Inflammatory macrophage treated with lipopolysaccharide for 4 hours (primary cell): Measurements from ENCODE around the gene CD300H.

ENCODE experiments used
- DNase-seq: peaks from one replicate; pipeline ENCODE4 v3.0.0-alpha.2; 2020

Gene CD300H

DNA sequence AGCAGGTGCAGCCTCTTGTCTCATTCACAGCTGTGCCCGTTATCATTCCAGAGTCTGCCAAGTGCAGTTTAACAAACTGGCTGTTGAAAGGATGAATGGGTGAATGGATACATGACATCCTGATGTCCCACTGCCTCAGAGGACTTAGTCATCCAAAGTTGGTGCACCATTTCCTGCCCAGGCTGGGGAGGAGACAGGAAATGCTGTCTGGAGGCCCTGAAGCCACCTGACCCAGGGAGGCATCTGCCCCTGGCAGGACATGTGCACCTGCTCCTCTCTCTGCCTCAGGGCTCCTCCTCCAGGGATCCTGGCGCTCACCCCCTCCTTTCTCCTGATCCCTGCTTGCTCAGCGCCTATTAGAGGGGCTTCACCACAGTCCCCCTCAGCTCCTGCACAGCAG, 19.6 kb downstream of the CD300H start:
- DNase-seq, result peak; percentile 40

DNA sequence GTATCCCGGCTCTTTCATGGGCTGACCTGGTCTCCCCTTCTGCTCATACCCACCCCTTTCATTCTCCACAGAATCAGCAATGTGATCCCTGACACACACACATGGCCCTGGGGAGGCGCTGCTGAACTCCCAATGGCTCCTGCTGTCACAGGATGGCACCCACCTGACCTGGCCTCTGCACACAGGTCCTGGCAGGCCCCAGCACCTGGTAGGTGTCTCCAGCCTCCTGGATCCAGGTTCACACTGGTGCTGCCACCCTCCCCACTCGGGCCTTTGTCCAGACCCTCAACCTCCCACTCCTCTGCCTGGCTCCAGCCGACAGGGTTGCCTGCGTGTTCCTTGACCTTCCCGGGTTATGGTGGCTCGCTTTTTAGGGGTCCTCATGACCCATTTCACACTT, 20.0 kb downstream of the CD300H start:
- DNase-seq, result no peak

DNA sequence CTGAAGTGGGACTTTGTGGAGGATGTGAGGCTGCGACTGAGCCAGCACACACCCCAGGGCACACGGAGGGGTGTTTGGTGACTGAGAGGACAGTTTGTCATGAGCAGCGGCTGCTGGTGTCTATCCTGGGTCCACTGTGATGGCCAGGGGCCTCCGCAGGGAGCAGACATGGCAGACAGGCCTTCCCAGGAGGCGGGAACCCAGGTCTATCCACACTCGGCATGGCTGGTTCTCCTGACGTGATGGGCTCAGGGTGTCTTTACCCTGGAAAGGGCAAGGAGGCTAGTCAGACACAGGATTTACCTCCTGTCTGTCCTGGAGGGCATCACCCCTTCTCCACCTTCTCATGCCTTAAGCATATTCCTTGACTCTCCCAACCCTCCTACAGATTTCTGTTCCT, 20.7 kb downstream of the CD300H start:
- DNase-seq, result no peak

DNA sequence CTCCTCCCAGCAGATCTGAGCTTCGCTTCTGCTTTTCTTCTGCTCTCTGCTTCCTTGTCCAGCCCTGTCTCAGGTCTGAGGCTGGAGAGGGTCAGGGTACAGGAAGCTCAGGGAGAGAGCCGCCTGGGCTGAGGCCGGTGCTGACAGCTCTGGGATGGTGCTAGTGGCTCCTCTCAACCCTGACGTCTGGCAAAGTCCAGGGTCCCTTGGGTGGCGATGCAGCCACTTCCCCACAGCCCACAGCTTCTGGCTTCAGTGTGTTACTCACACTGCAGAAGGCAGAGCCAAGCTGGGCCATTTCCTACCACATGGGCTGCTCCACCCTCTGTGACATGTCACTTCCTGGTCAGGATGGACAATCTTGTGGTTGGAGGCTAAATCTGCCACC, 21.5 kb downstream of the CD300H start, which contains the start of gene CD300C:
CD300C (minus strand) TSS at position 273 of the 388 bp plus-strand sequence. CDS start 333 bp downstream, outside the sequence.
- peak; percentile 95 for DNase-seq

DNA sequence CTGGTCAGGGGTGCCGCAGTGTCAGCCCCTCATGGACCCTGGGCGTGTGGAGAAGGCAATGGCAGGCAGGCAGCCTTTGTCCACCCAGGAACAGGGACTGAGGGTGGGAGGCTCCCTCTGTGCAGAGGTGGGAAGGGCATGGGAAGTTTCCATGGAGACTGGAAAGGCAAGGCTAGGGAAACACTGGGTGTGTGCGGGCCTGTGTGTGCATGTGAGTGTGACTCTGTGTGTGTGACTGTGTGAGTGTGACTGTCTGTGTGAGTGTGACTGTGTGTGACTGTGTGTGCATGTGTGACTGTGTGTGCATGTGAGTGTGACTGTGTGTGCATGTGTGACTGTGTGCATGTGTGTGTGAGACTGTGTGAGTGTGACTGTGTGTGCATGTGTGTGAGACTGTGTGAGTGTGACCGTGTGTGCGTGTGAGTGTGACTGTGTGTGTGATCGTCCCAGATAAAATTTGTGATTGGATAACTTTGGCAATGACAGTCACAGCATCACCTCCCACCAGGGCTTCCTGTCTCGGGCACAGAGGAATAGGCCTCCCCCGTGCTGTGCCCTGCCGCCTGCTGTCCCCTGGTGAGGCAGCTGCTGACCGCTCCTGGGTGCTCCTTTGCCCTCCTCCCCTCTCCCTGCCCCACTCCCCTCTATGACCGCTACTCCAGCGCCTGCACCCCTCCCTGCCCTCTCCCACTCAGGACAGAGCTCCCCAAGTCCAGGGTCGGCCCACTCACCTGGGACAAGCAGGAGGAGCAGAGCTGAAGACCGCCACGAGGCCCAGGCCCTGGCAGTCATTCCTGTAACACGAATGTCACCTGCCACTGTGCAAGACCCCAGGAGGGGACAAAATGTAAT, 22.1 kb downstream of the CD300H start:
- peak; percentile 45 for DNase-seq

DNA sequence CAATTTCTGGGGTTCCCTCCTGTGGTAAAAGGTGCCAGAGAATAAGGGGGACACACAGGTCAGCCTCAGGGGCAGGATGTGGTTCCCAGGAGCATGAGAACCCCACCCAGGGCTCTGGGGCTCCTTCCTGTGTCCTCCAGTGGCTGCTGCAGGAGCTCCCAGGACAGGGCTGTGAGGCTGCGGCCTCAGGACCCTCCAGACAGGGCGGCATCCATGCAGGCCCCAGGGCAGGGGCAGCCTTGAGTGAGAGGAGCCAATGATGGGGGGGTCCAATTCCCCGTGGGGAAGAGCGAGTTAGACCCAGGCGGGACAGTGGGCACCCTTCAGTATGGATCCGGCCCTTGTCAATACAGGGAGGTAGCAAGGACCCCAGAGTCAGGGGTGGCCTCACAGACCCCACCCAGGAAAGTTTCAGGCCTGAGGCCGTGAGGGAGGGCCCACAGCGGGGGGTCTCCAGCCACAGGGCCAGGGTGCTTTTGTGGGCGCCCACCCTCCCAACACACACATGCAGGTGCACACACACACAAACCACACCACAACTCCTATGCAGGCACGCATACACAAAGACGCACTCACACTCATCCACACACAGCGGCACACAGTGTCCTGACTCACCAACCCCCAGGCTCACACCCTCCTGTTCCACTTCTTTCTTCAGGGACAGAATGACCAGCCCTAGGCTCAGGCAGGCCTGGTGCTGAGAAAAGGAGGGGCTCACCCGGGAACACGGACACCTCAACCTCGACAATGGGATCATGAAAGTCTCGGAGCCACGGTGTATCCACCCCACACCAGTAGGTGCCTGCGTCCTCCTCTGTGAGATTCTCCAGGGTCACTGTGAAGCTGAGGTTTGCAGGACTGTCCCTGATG, 23.2 kb downstream of the CD300H start:
- DNase-seq, result no peak

DNA sequence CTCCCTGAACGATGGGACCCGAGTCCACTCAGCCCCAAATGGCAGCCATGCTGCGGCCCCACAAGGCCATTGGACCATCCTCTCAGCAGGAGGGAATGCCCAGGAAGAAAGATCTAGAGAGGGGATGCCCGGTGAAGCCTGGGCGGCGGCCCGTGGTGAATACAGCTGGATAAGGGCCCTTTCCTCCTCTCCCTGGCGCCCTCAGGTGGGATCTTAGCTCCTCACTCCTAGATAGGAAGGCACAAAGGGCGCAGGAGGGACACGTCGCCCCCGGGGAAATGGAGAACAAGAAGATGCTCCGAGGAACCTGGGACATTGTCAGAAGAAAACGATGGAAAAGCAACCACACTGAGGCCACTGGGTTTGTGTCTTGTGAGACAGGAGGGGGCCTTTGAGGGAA, 23.9 kb downstream of the CD300H start:
- no peak for DNase-seq

DNA sequence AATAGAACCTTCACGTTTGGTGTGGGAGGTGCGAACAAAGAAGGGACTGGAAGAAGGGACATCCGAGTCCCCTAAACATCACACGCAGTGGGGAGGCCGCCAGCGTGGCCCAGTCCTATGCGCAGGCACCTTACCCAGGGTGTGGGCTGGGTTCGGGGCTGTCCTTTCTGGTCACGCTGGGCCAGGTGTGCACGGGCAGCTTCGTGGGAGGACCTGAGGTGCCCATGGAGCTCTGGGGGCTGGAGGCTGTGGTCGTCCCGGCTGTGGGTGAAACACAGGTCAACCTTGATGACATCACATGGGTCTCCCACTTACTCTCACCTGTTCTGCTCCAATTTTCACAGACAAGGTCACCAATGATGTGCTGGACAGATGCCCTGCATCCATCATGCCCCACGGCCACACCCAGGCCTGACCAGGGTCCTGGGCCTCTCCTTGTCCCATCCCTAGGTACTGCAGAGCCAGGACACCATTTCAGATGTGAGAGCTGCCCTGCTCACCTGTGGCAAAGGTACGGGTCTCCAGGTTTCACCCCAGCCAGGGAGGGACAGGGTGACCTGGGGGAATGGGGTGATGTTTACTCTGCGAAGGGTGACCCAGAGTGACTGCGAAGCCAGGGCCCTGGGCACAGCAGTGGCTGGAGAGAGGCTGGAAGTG, 24.5 kb downstream of the CD300H start:
- no peak for DNase-seq

DNA sequence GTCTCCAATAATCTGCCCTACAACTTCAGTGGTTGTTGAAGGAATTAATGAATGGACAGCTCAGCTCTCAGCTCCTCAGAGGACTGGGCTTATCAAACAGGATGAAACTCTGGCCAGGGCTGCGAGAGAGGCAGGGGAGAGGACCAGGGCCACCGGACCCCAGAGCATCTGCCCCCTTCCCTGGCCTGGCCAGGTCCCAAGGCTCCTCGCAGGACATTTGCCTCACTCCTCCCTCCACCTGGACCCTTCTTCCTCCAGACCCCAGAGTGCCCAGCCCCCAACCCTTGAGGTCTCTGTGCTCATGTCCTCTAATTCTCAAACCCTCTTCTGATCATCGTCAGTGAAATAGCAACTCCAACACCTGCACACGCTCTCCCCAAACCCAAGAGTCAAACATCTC, 25.1 kb downstream of the CD300H start:
- DNase-seq, result no peak

DNA sequence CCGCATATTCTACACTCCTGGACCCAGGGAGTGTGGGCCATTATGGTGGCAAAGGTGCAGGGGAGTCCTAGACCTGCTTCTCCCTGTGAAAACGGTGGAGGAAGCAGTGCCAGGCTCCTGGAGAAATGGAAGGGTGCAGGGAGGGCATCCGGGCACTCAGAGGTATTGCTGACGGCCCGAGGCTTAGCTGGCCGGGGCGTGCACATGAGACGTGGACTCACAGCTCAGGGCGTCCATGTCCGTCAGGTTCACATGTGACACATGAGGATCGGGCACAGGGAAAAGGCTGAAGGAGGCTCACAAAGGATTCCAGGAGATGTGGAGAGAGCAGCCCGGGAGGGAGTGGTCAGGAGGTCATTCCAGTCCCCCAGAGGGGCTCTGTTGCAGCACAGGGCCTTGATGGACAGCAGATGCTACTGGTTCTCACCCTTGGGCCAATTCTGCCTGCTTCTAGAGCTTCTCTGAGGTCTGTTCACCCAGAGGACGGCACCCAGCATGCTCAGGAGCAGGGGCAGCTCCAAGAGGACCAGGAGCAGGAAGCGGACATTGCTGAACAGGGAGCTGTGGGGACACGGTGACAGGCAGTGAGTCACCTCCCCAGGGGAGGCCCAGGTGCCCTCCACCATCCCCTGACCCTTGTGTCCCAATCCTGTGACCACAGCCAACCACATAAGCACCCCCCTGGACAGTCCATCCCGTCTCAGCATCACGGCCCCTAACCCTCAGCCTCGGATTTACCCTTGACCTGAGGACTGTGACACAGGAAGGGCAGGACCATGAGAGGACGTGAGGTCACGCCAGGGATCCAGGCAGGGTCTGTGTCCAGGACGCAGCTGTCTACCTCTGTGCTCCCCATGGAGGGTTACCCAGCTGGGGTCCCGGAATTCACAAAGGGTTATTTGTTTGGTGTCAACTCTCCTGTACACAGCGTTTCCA, 25.9 kb downstream of the CD300H start:
- no peak for DNase-seq

DNA sequence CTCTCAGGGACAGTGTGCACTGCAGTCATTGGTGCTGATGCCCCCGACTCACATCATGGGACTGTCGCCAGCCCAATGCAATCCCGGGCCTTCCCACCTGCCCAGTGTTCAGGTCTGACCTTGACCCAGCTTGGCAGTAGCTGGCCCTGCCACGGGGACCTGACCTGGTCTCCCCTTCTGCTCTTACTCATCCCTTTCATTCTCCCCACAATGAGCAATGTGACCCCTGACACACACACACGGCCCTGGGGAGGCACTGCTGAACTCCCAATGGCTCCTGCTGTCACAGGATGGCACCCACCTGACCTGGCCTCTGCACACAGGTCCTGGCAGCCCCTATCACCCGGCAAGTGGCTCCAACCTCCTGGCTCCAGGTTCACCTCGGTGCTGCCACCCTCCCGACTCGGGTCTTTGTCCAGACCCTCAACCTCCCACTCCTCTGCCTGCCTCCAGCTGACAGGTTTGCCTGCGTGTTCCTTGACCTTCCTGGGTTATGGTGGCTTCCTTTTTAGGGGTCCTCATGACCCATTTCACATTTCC, 28.0 kb downstream of the CD300H start:
- DNase-seq, result no peak

DNA sequence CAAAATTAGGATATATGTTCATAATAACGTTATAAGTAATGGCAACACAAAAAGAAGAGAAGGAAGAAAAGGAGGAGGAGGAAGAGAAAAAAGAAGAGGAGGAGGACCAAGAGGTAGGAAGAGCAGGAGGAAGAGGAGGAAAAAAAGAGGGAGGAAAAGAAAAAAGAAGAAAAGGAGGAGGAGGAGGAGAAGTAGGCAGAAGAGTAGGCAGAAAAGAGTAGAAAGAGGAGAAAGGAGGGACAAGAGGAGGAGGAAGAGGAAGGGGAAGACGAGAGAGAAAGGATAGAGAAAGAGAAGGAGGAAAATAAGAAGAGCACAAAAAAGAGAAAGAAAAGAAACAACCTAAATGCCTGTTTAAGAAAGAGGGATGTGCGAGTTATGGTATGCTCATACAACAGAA, 30.4 kb downstream of the CD300H start:
- no peak for DNase-seq

DNA sequence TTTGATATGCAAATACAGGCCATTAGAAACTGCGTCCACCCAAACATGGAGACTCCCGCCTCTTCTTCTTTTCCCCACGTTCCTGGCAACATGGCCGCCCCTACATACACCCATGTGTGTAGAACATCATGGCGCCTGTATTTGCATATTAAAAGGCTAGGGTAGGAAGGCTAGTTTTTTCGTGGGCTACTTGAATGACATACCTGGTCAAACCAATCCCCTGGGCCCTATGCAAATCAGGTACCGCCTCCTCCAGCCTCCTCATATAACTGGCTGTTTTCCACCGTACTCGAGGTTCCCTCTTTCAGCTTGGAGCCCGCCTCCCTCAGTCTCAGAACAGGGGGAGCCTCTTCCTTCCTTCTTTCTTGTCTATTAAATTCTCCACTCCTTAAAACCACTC, 35.2 kb downstream of the CD300H start:
- DNase-seq, result peak; percentile 98

DNA sequence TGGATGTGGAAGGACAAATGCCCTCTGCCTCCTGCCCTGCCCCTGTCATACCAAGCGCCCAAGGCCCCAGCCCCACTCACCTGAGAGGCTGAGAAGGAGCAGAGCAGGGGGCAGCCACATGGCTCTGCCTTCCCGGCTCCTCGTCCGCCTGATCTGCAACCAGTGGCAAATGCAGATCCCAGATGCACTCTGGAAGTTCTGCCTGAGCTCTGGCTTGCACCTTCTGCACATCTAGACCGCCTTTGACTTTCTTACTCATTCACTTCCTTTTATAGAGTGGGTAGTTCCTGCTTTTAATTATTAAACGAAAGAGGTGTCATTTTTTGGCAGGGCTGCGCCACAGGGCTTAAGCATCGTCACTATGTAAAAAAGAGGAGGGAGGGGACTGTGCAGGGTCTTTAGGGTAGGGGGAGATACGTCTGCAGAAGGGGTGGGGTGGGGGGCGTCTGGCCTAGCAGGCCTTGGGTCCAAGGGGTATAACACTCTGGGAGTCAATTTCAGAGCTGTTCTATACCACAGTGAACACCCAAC, 36.0 kb downstream of the CD300H start, which contains the start of gene CD300LB:
CD300LB (minus strand) TSS at position 245 of the 531 bp plus-strand sequence; CDS start at position 120, 125 bp downstream.
- DNase-seq, result peak; percentile 62

DNA sequence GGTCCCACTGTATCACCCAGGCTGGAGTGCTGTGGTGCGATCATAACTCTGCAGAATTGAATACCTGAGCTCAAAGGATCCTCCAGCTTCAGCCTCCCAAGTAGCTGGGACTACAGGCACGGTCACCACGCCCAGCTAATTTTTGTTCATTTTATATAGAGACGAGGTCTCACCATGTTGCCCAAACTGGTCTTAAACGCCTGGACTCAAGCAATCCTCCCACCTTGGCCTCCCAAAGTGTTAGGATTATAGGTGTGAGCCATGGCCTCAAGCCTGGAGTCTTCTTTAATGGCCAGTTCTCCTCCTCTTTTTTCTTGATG, 36.5 kb downstream of the CD300H start:
- DNase-seq, result no peak

DNA sequence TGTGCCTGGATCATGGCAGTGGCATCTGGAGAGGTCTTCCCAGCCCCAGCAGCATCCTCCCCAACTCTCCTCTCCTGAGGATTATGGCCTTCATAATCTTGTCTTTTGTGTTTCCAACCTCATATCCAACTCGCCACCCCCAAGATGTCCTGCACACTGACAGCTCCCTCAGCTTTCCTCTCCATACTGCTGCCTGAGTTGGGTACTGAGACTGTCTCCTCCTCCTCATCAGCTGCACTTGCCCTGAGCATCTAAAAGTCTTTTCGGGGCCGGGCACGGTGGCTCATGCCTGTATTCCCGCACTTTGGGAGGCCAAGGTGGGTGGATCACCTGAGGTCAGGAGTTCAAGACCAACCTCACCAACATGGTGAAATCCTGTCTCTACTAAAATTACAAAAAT, 38.1 kb downstream of the CD300H start:
- DNase-seq, result no peak

DNA sequence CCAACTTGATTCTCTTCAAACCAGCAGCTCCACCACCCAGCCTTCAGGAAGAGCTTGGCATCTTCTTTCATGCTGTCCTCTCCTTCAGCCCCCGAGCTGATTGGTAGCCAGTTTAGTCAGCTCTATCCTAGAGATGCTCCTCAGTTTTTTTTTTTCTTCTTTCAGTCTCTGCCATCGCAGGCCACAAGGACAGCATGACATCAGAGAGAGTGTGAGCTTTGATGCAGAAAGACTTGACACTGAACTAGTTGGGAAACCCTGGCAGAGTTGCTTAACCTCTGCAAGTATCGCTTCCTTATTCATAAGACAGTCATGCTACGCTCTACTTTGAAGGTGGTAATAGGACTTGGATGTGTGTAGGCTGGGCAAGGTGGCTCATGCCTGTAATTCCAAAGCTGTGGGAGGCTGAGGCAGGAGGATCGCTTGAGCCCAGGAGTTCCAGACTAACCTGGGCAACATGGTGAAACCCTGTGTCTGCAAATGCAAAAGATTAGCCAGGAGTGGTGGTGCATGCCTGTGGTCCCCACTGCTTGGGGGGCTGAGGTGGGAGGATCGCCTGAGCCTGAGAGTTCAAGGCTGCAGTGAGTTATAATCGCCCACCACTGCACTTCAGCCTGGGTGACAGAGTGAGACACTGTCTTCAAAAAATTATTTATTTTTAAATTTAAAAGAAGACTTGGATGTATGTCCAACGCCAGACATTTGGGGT, 38.7 kb downstream of the CD300H start:
- DNase-seq, result peak; percentile 100

DNA sequence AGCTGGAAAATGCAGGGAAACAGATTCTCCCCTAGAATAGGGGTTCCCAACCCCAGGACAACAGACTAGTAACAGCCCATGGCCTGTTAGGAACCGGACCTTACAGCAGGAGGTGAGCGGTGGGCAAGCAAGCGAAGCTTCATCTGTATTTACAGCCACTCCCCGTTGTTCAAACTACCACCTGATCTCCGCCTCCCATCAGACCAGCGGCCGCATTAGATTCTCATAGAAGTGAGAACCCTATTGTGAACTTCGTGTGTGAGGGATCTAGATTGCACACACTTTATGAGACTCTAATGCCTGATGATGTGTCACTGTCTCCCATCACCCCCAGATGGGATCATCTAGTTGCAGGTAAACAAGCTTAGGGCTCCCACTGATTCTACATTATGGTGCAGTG, 39.6 kb downstream of the CD300H start:
- no peak for DNase-seq

DNA sequence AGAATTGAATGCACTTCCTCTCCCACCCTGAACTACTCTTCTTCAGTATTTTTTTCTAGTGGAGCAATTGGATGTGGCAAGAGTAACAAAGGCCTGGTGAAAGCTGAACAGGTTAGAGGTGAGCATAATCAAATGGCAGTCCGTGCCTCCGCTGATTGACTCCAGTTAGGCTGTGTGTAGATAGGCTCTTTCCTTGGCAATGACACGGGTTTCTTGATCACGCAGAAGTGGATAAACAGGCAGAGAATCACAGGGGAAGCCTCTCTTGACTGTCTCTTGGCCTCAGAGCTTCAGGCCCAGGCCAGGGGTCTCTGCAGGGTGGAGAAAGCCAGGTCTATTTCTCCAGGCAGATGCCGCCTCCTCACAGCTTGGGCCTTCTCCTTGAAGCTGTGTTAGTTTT, 40.2 kb downstream of the CD300H start:
- no peak for DNase-seq

DNA sequence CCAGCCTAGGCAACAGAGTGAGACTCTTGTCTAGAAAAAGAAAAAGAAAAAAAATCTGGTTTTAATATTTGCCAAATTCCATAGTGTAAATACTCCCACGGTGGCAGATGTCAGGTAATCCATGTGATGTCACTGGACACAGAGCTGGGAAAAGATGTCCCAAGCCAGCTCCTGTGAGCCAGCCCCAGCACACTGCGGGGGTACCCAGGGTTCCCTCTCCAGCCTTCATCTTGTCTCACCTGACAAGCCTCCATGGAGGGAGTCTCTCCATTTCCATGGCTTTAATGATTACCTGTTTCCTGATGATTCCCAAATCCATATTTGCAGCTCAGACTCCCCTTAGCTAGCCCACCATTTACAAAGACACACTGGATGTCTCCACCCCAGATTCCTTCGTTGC, 40.6 kb downstream of the CD300H start:
- DNase-seq, result no peak

DNA sequence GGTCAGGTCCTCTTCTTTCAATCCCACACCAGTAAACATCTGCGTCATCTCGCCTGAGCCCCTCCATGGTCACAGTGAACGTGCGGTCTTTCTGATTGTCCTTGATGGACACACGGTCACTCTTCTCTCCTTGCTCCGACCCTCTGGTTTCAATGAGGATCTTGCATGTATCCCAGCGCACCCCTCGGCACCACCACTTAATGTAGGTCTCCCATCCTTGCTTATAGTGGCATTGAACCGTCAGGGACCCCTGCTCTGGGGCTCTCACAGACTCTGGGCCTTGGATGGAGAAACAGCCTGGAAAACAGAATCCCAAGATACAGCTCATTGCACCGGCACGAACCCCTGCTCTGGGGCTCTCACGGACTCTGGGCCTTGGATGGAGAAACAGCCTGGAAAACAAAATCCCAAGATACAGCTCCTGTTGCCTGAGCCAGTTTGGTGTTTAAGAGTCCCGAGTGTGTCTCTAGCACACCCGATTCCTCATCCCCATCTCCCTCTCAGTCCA, 41.5 kb downstream of the CD300H start:
- DNase-seq, result no peak
